Small intestine (tissue), 16 donors: ENCODE data around the gene AGTPBP1. TPM values are rescaled to one million over a fixed set of nuclear protein-coding genes. Genes with fewer than 3 reads are reported as not detected.
"Not testable (repeated sequence)": the region's sequence is repeated elsewhere in the genome, so short reads cannot be mapped to it uniquely, and the experiment has no call there.

ENCODE experiments used
- DNase-seq, 2 donors: peaks; one replicate each; pipeline versions ENCODE4 v3.0.0 to v3.0.0-alpha.2; 2013
- FAIRE-seq: peaks from 2 replicates; lab custom pipeline; 2012; peaks lifted over from hg19 to GRCh38; lab: Jason Lieb, UNC
- H3K27ac ChIP-seq, 3 donors: one replicate each; pipeline ENCODE4 v1.5.1; 2013; ENCODE audit warnings: low read length in 2 of 3, mild to moderate bottlenecking in 2 of 3, control low read depth in 1 of 3, inconsistent platforms in 1 of 3, low read depth in 1 of 3, moderate library complexity in 1 of 3
- H3K27me3 ChIP-seq, 3 donors: one replicate each; pipeline ENCODE4 v1.6.1; 2013; ENCODE audit warnings: low read length in 3 of 3, inconsistent platforms in 1 of 3; ENCODE audit not compliant: control insufficient read depth in 3 of 3, insufficient read depth in 3 of 3
- H3K36me3 ChIP-seq, 3 donors: one replicate each; pipeline ENCODE4 v1.6.1; 2013; ENCODE audit warnings: low read length in 3 of 3, inconsistent platforms in 1 of 3, low read depth in 1 of 3, mild to moderate bottlenecking in 1 of 3, moderate library complexity in 1 of 3; ENCODE audit not compliant: control insufficient read depth in 3 of 3, insufficient read depth in 2 of 3
- H3K4me1 ChIP-seq, 3 donors: one replicate each; pipeline ENCODE4 v1.6.1; 2013; ENCODE audit warnings: low read length in 2 of 3, inconsistent platforms in 1 of 3, low read depth in 1 of 3, mild to moderate bottlenecking in 1 of 3, moderate library complexity in 1 of 3; ENCODE audit not compliant: control insufficient read depth in 3 of 3, insufficient read depth in 2 of 3
- H3K4me3 ChIP-seq, 3 donors: one replicate each; pipeline ENCODE4 v1.5.1; 2013; ENCODE audit warnings: low read length in 3 of 3, control low read depth in 1 of 3, inconsistent platforms in 1 of 3, low read depth in 1 of 3, mild to moderate bottlenecking in 1 of 3, moderate library complexity in 1 of 3
- H3K9me3 ChIP-seq, 2 donors: one replicate each; pipeline ENCODE4 v1.6.1; 2013; ENCODE audit warnings: low read depth in 1 of 2, low read length in 1 of 2; ENCODE audit not compliant: control insufficient read depth in 2 of 2, insufficient read depth in 1 of 2
- WGBS, 3 donors: extraction: QIAGEN DNeasy Blood & Tissue Kit; methylation state at CpG; one replicate each; pipeline ENCODE4 v1.1.7; 2013; 5-methylcytosine and 5-hydroxymethylcytosine counted together
- long read RNA-seq, 10 donors: transcript quantifications; one replicate each; lab custom pipeline, GENCODE V29; 2026
- polyA plus RNA-seq, 4 donors: library from polyadenylated mRNA; stranded (reverse) in 3 of 4; unstranded in 1 of 4; fragments of 200-250 nt in 3 of 4; fragments of 120-200 nt in 1 of 4; gene quantifications; one replicate each; pipeline versions ENCODE4 v1.2.1 to v1.2.3, GENCODE V29; 2013
- donor health status: healthy with polysubstance abuse.
- donor health status: control.
- donor health status: control.
- donor health status: Bipolar disorder and iron deficiency.
- donor health status: healthy.

Gene AGTPBP1
- 10 to 100 TPM in 1 of 4 donors, 1 to 10 TPM in 3; 2.7 to 10.4 (median 4.1) TPM for polyA plus RNA-seq
- long read RNA-seq, donor 1: 0 reads
- long read RNA-seq, donor 2: 0 reads
- long read RNA-seq, donor 3: 0 reads
- long read RNA-seq, donor 4: 0 reads
- long read RNA-seq, donor 5: 0 reads
- long read RNA-seq, donor 6: 0 reads
- long read RNA-seq, donor 7, full-length matches to known transcripts: 1 of 10 reads
- long read RNA-seq, donor 7, partial matches to known transcripts: 9 of 10 reads
- long read RNA-seq, donor 7, other reads (novel, unspliced or antisense): 0 of 10 reads
- long read RNA-seq, donor 8: 0 reads
- long read RNA-seq, donor 9: 0 reads
- long read RNA-seq, donor 10, partial matches to known transcripts: 5 of 5 reads
- long read RNA-seq, donor 10, other reads (novel, unspliced or antisense): 0 of 5 reads

- DNase-seq (peak; percentile 92 to 98), FAIRE-seq (no peak)
- Histone ChIP-seq H3K27me3 (no peaks in the 10 kb centered on the region), H3K27ac (peak within 1 kb of the TSS; percentile 76 to 87 (median 79)), H3K36me3 (no peaks in the 10 kb centered on the region), H3K4me1 (peaks cover 0 to 7% (median 0%) of the 10 kb centered on the region in 3 donors), H3K9me3 (no peaks in the 10 kb centered on the region), H3K4me3 (peak within 1 kb of the TSS; percentile 70 to 90 (median 78))
- 0 to 1% (median 1%) methylated on average over 49 to 77 of the region's 77 CpGs for WGBS, 3 donors
Observed at GRCh38 chr9:85741875-85742596, at the start of gene AGTPBP1. Gene AGTPBP1, minus strand, starts transcription at chr9:85741954. Its CDS starts 29,421 bp downstream, at chr9:85712533.

GRCh38 chr9:85786116-85786515 lies 44.4 kb upstream of the AGTPBP1 start:
- H3K27me3 ChIP-seq, DNase-seq, H3K27ac ChIP-seq, H3K9me3 ChIP-seq, H3K36me3 ChIP-seq, H3K4me3 ChIP-seq, H3K4me1 ChIP-seq: not testable (repeated sequence)
- FAIRE-seq: peak; percentile 88
- WGBS, 3 donors: 4 to 15% (median 6%) methylated on average over 5 to 7 of the region's 7 CpGs

GRCh38 chr9:85773844-85774243 lies 32.1 kb upstream of the AGTPBP1 start:
- not testable (repeated sequence) for FAIRE-seq, H3K4me3 ChIP-seq, H3K27ac ChIP-seq, H3K36me3 ChIP-seq, H3K9me3 ChIP-seq, H3K27me3 ChIP-seq, H3K4me1 ChIP-seq, DNase-seq
- 74 to 85% (median 80%) methylated on average over 7 of the region's 7 CpGs for WGBS, 3 donors

GRCh38 chr9:85761802-85762201 lies 20.0 kb upstream of the AGTPBP1 start:
- H3K9me3 ChIP-seq, H3K4me3 ChIP-seq, FAIRE-seq, DNase-seq, H3K36me3 ChIP-seq, H3K4me1 ChIP-seq, H3K27me3 ChIP-seq, H3K27ac ChIP-seq: not testable (repeated sequence)
- 69 to 100% (median 75%) methylated on average over 1 to 2 of the region's 3 CpGs for WGBS, 3 donors

GRCh38 chr9:85757716-85758115 lies 16.0 kb upstream of the AGTPBP1 start:
- 97 to 100% (median 97%) methylated on average over 2 of the region's 2 CpGs for WGBS, 3 donors
- not testable (repeated sequence) for H3K27ac ChIP-seq, DNase-seq, H3K9me3 ChIP-seq, H3K36me3 ChIP-seq, FAIRE-seq, H3K4me1 ChIP-seq, H3K4me3 ChIP-seq, H3K27me3 ChIP-seq

GRCh38 chr9:85756216-85756615 lies 14.5 kb upstream of the AGTPBP1 start:
- H3K27me3 ChIP-seq, H3K9me3 ChIP-seq, H3K4me3 ChIP-seq, DNase-seq, H3K36me3 ChIP-seq, H3K27ac ChIP-seq, H3K4me1 ChIP-seq, FAIRE-seq: not testable (repeated sequence)
- WGBS, 3 donors: 82 to 100% (median 94%) methylated on average over 1 of the region's 1 CpG

- no peak overlapping the region for H3K4me3 ChIP-seq
- no peak overlapping the region for H3K27ac ChIP-seq
- H3K36me3 ChIP-seq: no peaks in the 10 kb centered on the region
- WGBS, 3 donors: 80 to 94% (median 92%) methylated on average over 2 of the region's 2 CpGs
- no peaks in the 10 kb centered on the region for H3K9me3 ChIP-seq
- no peaks in the 10 kb centered on the region for H3K27me3 ChIP-seq
- FAIRE-seq (no peak), DNase-seq (no peak)
- H3K4me1 ChIP-seq: peaks cover 0 to 7% (median 0%) of the 10 kb centered on the region in 3 donors
Observed at GRCh38 chr9:85746309-85746708, 4.6 kb upstream of the AGTPBP1 start.

GRCh38 chr9:85745203-85745602 lies 3.4 kb upstream of the AGTPBP1 start:
- H3K4me3 ChIP-seq: no peak overlapping the region
- H3K9me3 ChIP-seq: no peaks in the 10 kb centered on the region
- H3K27me3 ChIP-seq: no peaks in the 10 kb centered on the region
- H3K36me3 ChIP-seq: no peaks in the 10 kb centered on the region
- peaks cover 0 to 7% (median 0%) of the 10 kb centered on the region in 3 donors for H3K4me1 ChIP-seq
- no peak overlapping the region for H3K27ac ChIP-seq
- DNase-seq (no peak), FAIRE-seq (no peak)
- WGBS, 3 donors: 71 to 86% (median 78%) methylated on average over 2 of the region's 2 CpGs
